Metanephros (tissue), 1 donor: Measurements from ENCODE around the gene PSENEN. TPM values are rescaled to one million over a fixed set of nuclear protein-coding genes. Genes with fewer than 3 reads are reported as not detected.

Experiments used
- total RNA-seq: library from RNA; depleted of rRNA; stranded (reverse); fragments of >200 nt; gene quantifications from one replicate; pipeline ENCODE4 v1.2.3, GENCODE V29; 2014

PSENEN gene
- total RNA-seq: 22.9 TPM

GRCh38 chr19:35745328-35746086 lies at the start of gene PSENEN, which contains the start of gene U2AF1L4:
Gene PSENEN, plus strand, starts transcription at chr19:35745651. Its CDS starts 280 bp downstream, at chr19:35745931.
Gene U2AF1L4, minus strand, starts transcription at chr19:35745418. Its CDS starts 27 bp downstream, at chr19:35745391.

GRCh38 chr19:35704218-35704617 lies 41.2 kb upstream of the PSENEN start, which contains the start of gene ZBTB32:
Gene ZBTB32, plus strand, starts transcription at chr19:35704558. Its CDS starts 10,069 bp downstream, at chr19:35714627.

GRCh38 chr19:35717665-35718344 lies 27.6 kb upstream of the PSENEN start, which contains the start of gene KMT2B:
Gene KMT2B, plus strand, starts transcription at chr19:35718003. Its CDS starts 16 bp downstream, at chr19:35718019.

GRCh38 chr19:35742121-35742724 lies 3.2 kb upstream of the PSENEN start, which contains the start of gene IGFLR1:
Gene IGFLR1, minus strand, starts transcription at chr19:35742452. Its CDS starts 1,272 bp downstream, at chr19:35741180.

GRCh38 chr19:35748106-35749020 lies 2.9 kb downstream of the PSENEN start, which contains the start of gene LIN37:
Gene LIN37, plus strand, starts transcription at chr19:35748576. Its CDS starts 149 bp downstream, at chr19:35748725.

GRCh38 chr19:35756377-35757230 lies 11.2 kb downstream of the PSENEN start, which contains the start of gene HSPB6:
Gene HSPB6, minus strand, starts transcription at chr19:35757029. Its CDS starts 21 bp downstream, at chr19:35757008.

GRCh38 chr19:35757749-35758608 lies 12.5 kb downstream of the PSENEN start, which contains the start of gene PROSER3:
Gene PROSER3, plus strand, starts transcription at chr19:35758176. Its CDS starts 40 bp downstream, at chr19:35758216.

GRCh38 chr19:35775298-35776101 lies 30.0 kb downstream of the PSENEN start, which contains the start of gene ARHGAP33:
Gene ARHGAP33, plus strand, starts transcription at chr19:35775564. Its CDS starts 95 bp downstream, at chr19:35775659.

Other genes with a start within 250 kb of the PSENEN start
- 47.1 TPM for gene DMKN, start 232.0 kb upstream of the PSENEN start, total RNA-seq
- gene SBSN, start 217.3 kb upstream of the PSENEN start, total RNA-seq: not detected
- gene GAPDHS, start 212.2 kb upstream of the PSENEN start, total RNA-seq: not detected
- 74.1 TPM for gene TMEM147, start 200.0 kb upstream of the PSENEN start, total RNA-seq
- 0.41 TPM for gene ATP4A, start 182.0 kb upstream of the PSENEN start, total RNA-seq
- not detected for gene PMIS2, start 159.5 kb upstream of the PSENEN start, total RNA-seq
- gene HAUS5, start 132.9 kb upstream of the PSENEN start, total RNA-seq: 14.3 TPM
- 40.6 TPM for gene RBM42, start 116.6 kb upstream of the PSENEN start, total RNA-seq
- 0.47 TPM for gene ETV2, start 103.9 kb upstream of the PSENEN start, total RNA-seq
- 303 TPM for gene COX6B1, start 97.3 kb upstream of the PSENEN start, total RNA-seq
- gene UPK1A, start 79.1 kb upstream of the PSENEN start, total RNA-seq: 20.4 TPM
- gene ZBTB32, start 41.1 kb upstream of the PSENEN start, total RNA-seq: not detected
- 28.0 TPM for gene KMT2B, start 27.6 kb upstream of the PSENEN start, total RNA-seq
- 4.5 TPM for gene IGFLR1, start 3.2 kb upstream of the PSENEN start, total RNA-seq
- gene U2AF1L4, start 233 bp upstream of the PSENEN start, total RNA-seq: 14.9 TPM
- 11.3 TPM for gene LIN37, start 2.9 kb downstream of the PSENEN start, total RNA-seq
- 51.6 TPM for gene HSPB6, start 11.4 kb downstream of the PSENEN start, total RNA-seq
- 15.9 TPM for gene PROSER3, start 12.5 kb downstream of the PSENEN start, total RNA-seq
- gene ARHGAP33, start 29.9 kb downstream of the PSENEN start, total RNA-seq: 27.4 TPM
- gene PRODH2, start 67.2 kb downstream of the PSENEN start, total RNA-seq: 14.4 TPM
- 32.8 TPM for gene NPHS1, start 106.9 kb downstream of the PSENEN start, total RNA-seq
- 3.9 TPM for gene KIRREL2, start 111.3 kb downstream of the PSENEN start, total RNA-seq
- 10.3 TPM for gene APLP1, start 122.9 kb downstream of the PSENEN start, total RNA-seq
- 12.7 TPM for gene NFKBID, start 154.9 kb downstream of the PSENEN start, total RNA-seq
- 6.9 TPM for gene HCST, start 156.9 kb downstream of the PSENEN start, total RNA-seq
- gene TYROBP, start 162.6 kb downstream of the PSENEN start, total RNA-seq: 24.3 TPM
- gene LRFN3, start 190.7 kb downstream of the PSENEN start, total RNA-seq: 9.9 TPM
- gene SDHAF1, start 249.5 kb downstream of the PSENEN start, total RNA-seq: 15.9 TPM